HepG2 (cell line): ENCODE measurements around the gene PPDPF. TPM values are rescaled to one million over a fixed set of nuclear protein-coding genes. Genes with fewer than 3 reads are reported as not detected.
A peak's percentile ranks its signal among the peaks of the same experiment; 100 is the strongest.

Experiments
- CHD4 ChIP-seq: fragments of 200-600 bp; sonication (generic); IDR thresholded peaks from 2 replicates; pipeline ENCODE4 v1.7.0; 2017; ENCODE audit warnings: mild to moderate bottlenecking, low read length, borderline replicate concordance
- CREBL2 ChIP-seq: sonication (generic); formaldehyde crosslinking; IDR thresholded peaks from 2 replicates; pipeline ENCODE4 v1.8.1; 2023; ENCODE audit warnings: missing genetic modification reagents, mild to moderate bottlenecking, borderline replicate concordance
- HNF4A ChIP-seq: sonication (generic); formaldehyde crosslinking; IDR thresholded peaks from 2 replicates; pipeline ENCODE4 v1.4.0; 2020; ENCODE audit warnings: missing genetic modification reagents
- KLF9 ChIP-seq: IDR thresholded peaks from 2 replicates; pipeline ENCODE4 v1.6.1; 2016; ENCODE audit warnings: low read depth
- LRRFIP1 ChIP-seq: sonication (generic); formaldehyde crosslinking; conservative IDR thresholded peaks from 2 replicates; pipeline ENCODE4 v1.4.0; 2020; ENCODE audit warnings: missing genetic modification reagents
- NBN ChIP-seq: fragments of 450-650 bp; conservative IDR thresholded peaks from 2 replicates; pipeline ENCODE4 v1.6.1; 2017
- NFKBIZ ChIP-seq: IDR thresholded peaks from 2 replicates; pipeline ENCODE4 v1.6.1; 2018; ENCODE audit warnings: missing genetic modification reagents, missing compliant biosample characterization
- SKI ChIP-seq: fragments of 450-650 bp; IDR thresholded peaks from one replicate; pipeline ENCODE4 v1.6.1; 2018; ENCODE audit warnings: mild to moderate bottlenecking; ENCODE audit not compliant: partially characterized antibody
- SMARCC2 ChIP-seq: fragments of 450-650 bp; IDR thresholded peaks from 2 replicates; pipeline ENCODE4 v1.6.1; 2017; ENCODE audit warnings: antibody characterized with exemption, mild to moderate bottlenecking
- SNAI1 ChIP-seq: sonication (generic); formaldehyde crosslinking; IDR thresholded peaks from 2 replicates; pipeline ENCODE4 v1.5.0; 2020; ENCODE audit warnings: mild to moderate bottlenecking, missing genetic modification reagents, borderline replicate concordance
- TCF12 ChIP-seq, 2 experiments: fragments of 450-650 bp in 1 of 2; sonication (generic) in 1 of 2; formaldehyde crosslinking in 1 of 2; IDR thresholded peaks; 2 replicates each; pipeline versions ENCODE4 v1.6.1 to v1.8.0; 2017 to 2022; ENCODE audit warnings: antibody characterized with exemption in 1 of 2, mild to moderate bottlenecking in 1 of 2, missing genetic modification reagents in 1 of 2, moderate library complexity in 1 of 2
- ZBTB46 ChIP-seq: sonication (generic); formaldehyde crosslinking; IDR thresholded peaks from 2 replicates; pipeline ENCODE4 v1.4.0; 2020; ENCODE audit warnings: mild to moderate bottlenecking, missing genetic modification reagents, borderline replicate concordance
- ZFP37 ChIP-seq: sonication (generic); formaldehyde crosslinking; IDR thresholded peaks from 2 replicates; pipeline ENCODE4 v1.4.0; 2020; ENCODE audit warnings: missing genetic modification reagents, borderline replicate concordance
- ZNF10 ChIP-seq: sonication (generic); formaldehyde crosslinking; IDR thresholded peaks from 2 replicates; pipeline ENCODE4 v1.4.0; 2020; ENCODE audit warnings: mild to moderate bottlenecking, low read depth, missing genetic modification reagents, borderline replicate concordance
- ZNF234 ChIP-seq: sonication (generic); formaldehyde crosslinking; conservative IDR thresholded peaks from 2 replicates; pipeline ENCODE4 v1.5.1; 2020; ENCODE audit warnings: mild to moderate bottlenecking, missing genetic modification reagents
- ZNF446 ChIP-seq: sonication (generic); formaldehyde crosslinking; IDR thresholded peaks from 2 replicates; pipeline ENCODE4 v1.5.0; 2020; ENCODE audit warnings: mild to moderate bottlenecking, missing genetic modification reagents
- ZNF691 ChIP-seq: sonication (generic); formaldehyde crosslinking; IDR thresholded peaks from 2 replicates; pipeline ENCODE4 v1.4.0; 2020; ENCODE audit warnings: missing genetic modification reagents, low read depth, mild to moderate bottlenecking, borderline replicate concordance
- ZNF7 ChIP-seq: IDR thresholded peaks from 2 replicates; pipeline ENCODE4 v1.6.1; 2016; ENCODE audit warnings: missing biosample characterization, missing genetic modification reagents
- ZNF746 ChIP-seq: sonication (generic); formaldehyde crosslinking; IDR thresholded peaks from 2 replicates; pipeline ENCODE4 v1.8.0; 2022; ENCODE audit warnings: mild to moderate bottlenecking, missing genetic modification reagents
- polyA plus RNA-seq, 8 experiments: library from polyadenylated mRNA; depleted of rRNA in 3 of 8; stranded (reverse) in 7 of 8; unstranded in 1 of 8; fragments of >200 nt; fragmentation: Illumina TruSeq in 4 of 8; extraction: Trizol in 4 of 8; gene quantifications; 2 replicates each; pipeline versions ENCODE4 v1.2.1 to v1.2.3, GENCODE V29; 2011 to 2016; ENCODE audit warnings: low read depth in 4 of 8, missing spikeins in 1 of 8, mixed read lengths in 1 of 8; ENCODE audit not compliant: insufficient read depth in 1 of 8
- total RNA-seq, 5 experiments: library from RNA; depleted of rRNA; stranded (reverse); fragments of >200 nt; fragmentation: Illumina TruSeq; extraction: Trizol; gene quantifications; 2 replicates each; pipeline ENCODE4 v1.2.3, GENCODE V29; 2016; ENCODE audit warnings: low read depth in 1 of 5

The PPDPF gene
- total and polyA plus RNA-seq, 2 of the 13 experiments (the other 11 are each of a cell fraction or from before 2014, with no cell fraction given) = 1.8 to 7.0 TPM

- TF ChIP-seq SNAI1 (CRISPR knock-in tag) (no peak), CHD4 (no peak), ZNF10 (CRISPR knock-in tag) (no peak), HNF4A (CRISPR knock-in tag) (peak; percentile 5; the same call in 1 of the 2 replicates), ZNF7 (no peak), ZFP37 (CRISPR knock-in tag) (no peak), NFKBIZ (CRISPR knock-in tag) (no peak), ZNF691 (CRISPR knock-in tag) (no peak), ZNF234 (CRISPR knock-in tag) (no peak), TCF12 (IDR thresholded peaks at IDR 0.05) (no peak), TCF12 (CRISPR knock-in tag; IDR thresholded peaks at IDR 0.05) (no peak), LRRFIP1 (CRISPR knock-in tag) (no peak), ZNF746 (CRISPR knock-in tag) (no peak), SKI (no peak), SMARCC2 (no peak), NBN (no peak), ZBTB46 (peak; percentile 5; the same call in 1 of the 2 replicates), KLF9 (CRISPR knock-in tag) (no peak), ZNF446 (0 out of 2 replicates have a peak, but pooled peaks have one; percentile 17), CREBL2 (CRISPR knock-in tag) (no peak; the same call in 1 of the 2 replicates)
These were observed 17.9 kb downstream of the PPDPF start (continued) for GRCh38 chr20:63538204-63539091.
